Activated CD4-positive, alpha-beta T cell treated with anti-CD3 and anti-CD28 coated beads, Interleukin-2, amount 50 U/mL, for 24 hours (primary cell): ENCODE results near the gene CRB3.

ENCODE experiments used
- DNase-seq, 2 donors: peaks; one replicate each; pipeline ENCODE4 v3.0.0-alpha.2; 2020; ENCODE audit warnings: low read depth in 1 of 2, low spot score in 1 of 2

CRB3 gene

GRCh38 chr19:6431891-6432290, 32.2 kb upstream of the CRB3 start:
- no peak for DNase-seq

- DNase-seq, result no peak
Measured at GRCh38 chr19:6433165-6433564, 30.9 kb upstream of the CRB3 start.

- DNase-seq, result no peak
Measured at GRCh38 chr19:6433663-6434062, 30.4 kb upstream of the CRB3 start, which contains the start of gene SLC25A41. Gene SLC25A41 (minus strand): TSS chr19:6433763. CDS start chr19:6433693, 70 bp downstream.

- no peak for DNase-seq
Measured at GRCh38 chr19:6439743-6440142, 24.3 kb upstream of the CRB3 start.

- DNase-seq, result no peak
Measured at GRCh38 chr19:6440905-6441304, 23.2 kb upstream of the CRB3 start.

- no peak for DNase-seq
Measured at GRCh38 chr19:6442087-6442688, 21.9 kb upstream of the CRB3 start.

GRCh38 chr19:6443986-6444385, 20.1 kb upstream of the CRB3 start:
- DNase-seq, result no peak

GRCh38 chr19:6446452-6446851, 17.6 kb upstream of the CRB3 start:
- no peak for DNase-seq

- no peak for DNase-seq
Measured at GRCh38 chr19:6448045-6448444, 16.0 kb upstream of the CRB3 start.

- DNase-seq, result no peak
Measured at GRCh38 chr19:6450166-6450565, 13.9 kb upstream of the CRB3 start.

GRCh38 chr19:6451583-6452222, 12.4 kb upstream of the CRB3 start:
- no peak for DNase-seq

- DNase-seq, result no peak
Measured at GRCh38 chr19:6452223-6452614, 11.9 kb upstream of the CRB3 start.

- no peak for DNase-seq
Measured at GRCh38 chr19:6452899-6453298, 11.2 kb upstream of the CRB3 start.

- no peak for DNase-seq
Measured at GRCh38 chr19:6453951-6454565, 10.0 kb upstream of the CRB3 start.

GRCh38 chr19:6455924-6456323, 8.1 kb upstream of the CRB3 start:
- no peak for DNase-seq

GRCh38 chr19:6457958-6458694, 5.9 kb upstream of the CRB3 start:
- no peak for DNase-seq

GRCh38 chr19:6458695-6459261, 5.3 kb upstream of the CRB3 start:
- no peak for DNase-seq

GRCh38 chr19:6459262-6460098, 4.6 kb upstream of the CRB3 start, which contains the start of gene SLC25A23:
Gene SLC25A23 (minus strand): TSS chr19:6459792. CDS start chr19:6459628, 164 bp downstream.
- DNase-seq, result peak; percentile 35 to 40

- DNase-seq, result peak; percentile 94 to 95
Measured at GRCh38 chr19:6460099-6460884, 3.8 kb upstream of the CRB3 start.

GRCh38 chr19:6465006-6465405, 935 bp downstream of the CRB3 start:
- DNase-seq, result no peak
